Omental fat pad (tissue), 4 donors: ENCODE measurements around the gene PCBD1. TPM values are rescaled to one million over a fixed set of nuclear protein-coding genes. Genes with fewer than 3 reads are reported as not detected.

ENCODE experiments used
- ATAC-seq: fragments of 150-250 bp; one replicate; pipeline ENCODE4 v1.9.1; 2016; ENCODE audit warnings: mild to moderate bottlenecking, moderate library complexity; ENCODE audit not compliant: low FRiP score
- DNase-seq: peaks from one replicate; pipeline ENCODE4 v3.0.0-alpha.2; 2019; ENCODE audit warnings: low spot score
- CTCF ChIP-seq, 3 donors: fragments of 450-650 bp; IDR thresholded peaks; one replicate each; pipeline ENCODE4 v1.5.1; 2016 to 2017; ENCODE audit warnings: antibody characterized with exemption in 3 of 3, mild to moderate bottlenecking in 3 of 3, moderate library complexity in 2 of 3
- total RNA-seq, 4 donors: library from RNA; depleted of rRNA; stranded (reverse); fragments of >200 nt; gene quantifications; one replicate each; pipeline ENCODE4 v1.1.0, GENCODE V29; 2016

Gene PCBD1
- total RNA-seq, 4 donors from 2014 or later = 47.0 to 77.2 (median 64.3) TPM

GRCh38 chr10:70838270-70838805 is 50.0 kb downstream of the PCBD1 start:
- DNase-seq (no peak), ATAC-seq (peak; percentile 51)
- TF ChIP-seq CTCF (IDR thresholded peaks at IDR 0.05) = no peak

GRCh38 chr10:70837660-70838059 is 50.7 kb downstream of the PCBD1 start:
- no peak for TF ChIP-seq CTCF (IDR thresholded peaks at IDR 0.05)
- ATAC-seq (no peak), DNase-seq (no peak)

GRCh38 chr10:70836319-70836718 is 52.0 kb downstream of the PCBD1 start:
- no peak for TF ChIP-seq CTCF (IDR thresholded peaks at IDR 0.05)
- ATAC-seq (no peak), DNase-seq (no peak)

GRCh38 chr10:70834441-70835151 is 53.8 kb downstream of the PCBD1 start:
- ATAC-seq = no peak
- no peak for TF ChIP-seq CTCF (IDR thresholded peaks at IDR 0.05)
- DNase-seq = no peak

- DNase-seq (no peak), ATAC-seq (no peak)
- TF ChIP-seq CTCF (IDR thresholded peaks at IDR 0.05) = no peak
Measured at GRCh38 chr10:70834021-70834420, 54.3 kb downstream of the PCBD1 start.

- ATAC-seq (no peak), DNase-seq (no peak)
- TF ChIP-seq CTCF (IDR thresholded peaks at IDR 0.05) = no peak
Measured at GRCh38 chr10:70833601-70834000, 54.8 kb downstream of the PCBD1 start.

Other genes with a start within 250 kb of the PCBD1 start
- gene ADAMTS14, start 216.1 kb downstream of the PCBD1 start, total RNA-seq = under 1 TPM in 3 of 4 donors, not detected in 1; 0.19 to 0.60 (median 0.47) TPM
- gene TBATA, start 103.2 kb downstream of the PCBD1 start, total RNA-seq = not detected
- gene SGPL1, start 72.6 kb downstream of the PCBD1 start, total RNA-seq = 10 to 100 TPM; 27.8 to 35.3 (median 30.2) TPM